ENCODE data around the gene PIEZO1.

PIEZO1 gene

DNA sequence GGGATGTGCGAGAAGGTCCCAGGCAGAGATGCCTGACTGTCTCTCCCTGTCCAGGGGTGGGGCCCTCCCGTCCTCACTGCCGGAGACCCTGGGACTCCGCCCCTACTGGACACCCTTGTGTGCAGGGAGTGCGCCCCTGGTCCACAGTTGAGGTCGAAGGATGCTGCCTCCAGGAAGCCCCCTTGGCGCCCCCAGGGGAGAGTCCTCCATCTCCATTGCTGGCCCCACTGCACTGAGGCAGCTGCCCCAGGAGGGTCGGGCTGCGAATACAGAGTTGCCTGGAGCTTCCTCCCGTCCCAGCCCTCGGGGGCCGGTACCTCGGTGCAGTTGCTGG, 52.1 kb downstream of the PIEZO1 start:
- DNase-seq, result no peak

GRCh38 chr16:88732172-88732960, 52.7 kb downstream of the PIEZO1 start:
- DNase-seq, result no peak

- DNase-seq, result no peak
These were observed 53.3 kb downstream of the PIEZO1 start for GRCh38 chr16:88731699-88732098.

DNA sequence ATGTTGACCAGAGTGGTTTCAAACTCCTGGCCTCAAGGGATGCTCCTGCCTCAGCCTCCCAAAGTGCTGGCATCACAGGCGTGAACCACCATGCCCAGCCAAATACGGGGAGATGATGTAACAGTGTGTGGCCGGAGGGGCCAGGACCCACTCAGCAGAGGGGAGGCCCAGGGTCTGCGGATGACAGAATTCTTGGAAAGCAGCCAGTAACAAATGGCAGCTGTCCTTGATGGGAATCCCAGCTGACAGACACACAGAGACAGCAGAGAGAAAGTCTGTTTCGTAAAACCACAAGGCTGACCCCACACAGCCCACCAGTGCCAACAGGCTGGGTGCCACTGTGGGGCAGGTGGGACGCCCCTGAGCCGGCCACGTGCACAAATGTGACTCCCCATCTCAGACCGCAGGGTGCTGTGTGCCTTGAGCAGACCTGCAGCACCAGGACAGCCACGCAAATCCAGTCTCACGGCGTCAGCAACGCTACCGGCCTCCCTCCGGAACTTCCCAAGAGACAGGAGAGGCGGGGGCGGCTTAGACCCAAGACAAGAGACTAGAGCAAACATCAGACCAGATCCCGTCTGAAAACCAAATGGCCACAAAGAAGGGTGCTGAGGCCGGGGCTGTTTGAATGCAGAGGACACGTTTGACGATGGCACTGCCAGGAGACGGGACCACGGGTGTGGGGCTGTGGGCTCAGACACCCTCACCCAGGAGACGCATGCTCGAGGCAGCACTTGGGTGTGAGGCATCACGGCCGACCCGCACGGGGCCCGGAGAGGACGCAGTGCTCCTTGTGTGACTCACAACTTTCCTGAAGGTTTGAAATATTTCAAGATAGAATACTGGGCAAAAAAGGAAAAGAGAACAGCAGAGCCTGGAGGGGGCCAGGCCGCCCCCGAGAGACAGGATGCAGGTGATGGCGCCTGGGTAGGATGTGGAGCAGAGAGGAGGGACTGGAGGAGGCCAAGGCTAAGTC, 54.1 kb downstream of the PIEZO1 start:
- no peak for DNase-seq

GRCh38 chr16:88727871-88728270, 57.1 kb downstream of the PIEZO1 start:
- DNase-seq, result no peak

DNA sequence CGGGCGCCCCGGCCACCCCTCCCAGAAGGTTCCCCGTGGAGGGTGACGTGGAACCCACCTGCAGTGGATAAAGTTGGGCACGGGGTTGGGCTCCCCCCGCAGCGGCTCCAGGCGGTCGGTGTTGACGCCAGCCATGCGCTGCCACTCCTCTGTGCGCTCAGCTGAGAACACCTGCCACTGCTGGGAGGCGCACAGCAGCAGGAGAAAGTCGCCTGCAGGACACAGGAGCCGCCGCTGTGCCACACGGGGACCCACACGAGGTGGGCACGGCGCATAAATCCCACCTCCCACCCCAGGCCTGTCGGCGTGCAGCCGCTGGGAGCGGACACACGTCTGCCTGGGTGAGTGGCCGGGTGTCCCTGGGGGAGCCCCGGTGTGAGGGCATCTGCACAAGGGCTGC, 58.0 kb downstream of the PIEZO1 start:
- DNase-seq, result no peak

- no peak for DNase-seq
These were observed 58.6 kb downstream of the PIEZO1 start for GRCh38 chr16:88726408-88726749.

GRCh38 chr16:88725609-88726407, 59.2 kb downstream of the PIEZO1 start:
- no peak for DNase-seq

DNA sequence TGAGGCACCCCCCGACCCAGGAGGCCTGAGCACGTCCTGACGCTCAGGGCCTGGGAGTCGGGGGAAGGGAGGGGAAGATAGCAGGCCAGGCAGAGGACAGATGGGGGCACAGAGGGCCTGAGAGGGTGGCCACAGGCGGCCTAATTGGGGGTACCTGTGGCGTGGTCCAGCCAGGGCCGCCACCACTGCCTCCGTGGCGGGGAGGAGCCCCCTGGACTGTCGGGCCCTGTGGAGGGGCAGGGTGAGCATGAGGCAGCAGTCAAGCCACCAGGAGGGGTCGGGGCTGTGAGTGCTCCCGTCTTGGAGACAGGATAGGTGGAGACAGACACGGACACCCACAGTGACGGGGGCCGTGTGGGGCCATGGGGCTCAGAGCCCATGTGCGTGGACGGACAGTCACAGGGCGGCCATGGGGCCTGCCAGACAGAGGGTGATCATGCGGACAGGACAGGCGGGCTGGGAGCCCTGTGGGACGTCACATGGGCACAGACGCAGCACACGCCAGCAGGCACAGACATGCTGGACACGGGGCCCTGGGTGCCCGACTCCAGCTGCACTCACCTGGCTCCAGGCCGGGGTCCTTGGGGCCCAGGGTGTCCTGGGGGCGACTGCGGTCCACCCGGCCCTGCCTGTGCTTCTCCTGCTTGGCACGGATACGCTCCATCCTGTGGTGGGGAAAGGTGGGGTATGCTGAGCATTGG, 60.0 kb downstream of the PIEZO1 start:
- DNase-seq, result no peak

DNA sequence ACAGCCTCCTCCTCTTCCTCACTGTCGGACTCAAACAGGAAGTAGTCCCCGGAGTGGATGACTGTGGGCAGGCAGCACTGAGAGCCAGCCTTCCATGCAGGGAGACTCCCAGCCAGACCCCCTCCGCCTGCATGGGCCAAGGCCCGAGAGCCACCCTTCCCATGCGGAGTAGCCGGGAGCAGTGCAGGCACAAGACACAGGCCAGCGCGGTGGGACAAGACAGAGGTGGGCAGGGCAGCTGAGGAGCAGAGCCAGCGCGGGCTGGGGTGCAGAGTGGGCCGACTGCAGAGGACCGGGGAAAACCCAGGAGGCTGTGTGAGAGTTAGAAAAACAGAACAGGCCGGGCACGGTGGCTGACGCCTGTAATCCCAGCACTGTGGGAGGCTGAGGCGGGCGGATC, 61.1 kb downstream of the PIEZO1 start:
- DNase-seq, result no peak

GRCh38 chr16:88723507-88723887, 61.5 kb downstream of the PIEZO1 start:
- no peak for DNase-seq

GRCh38 chr16:88722784-88723506, 62.1 kb downstream of the PIEZO1 start:
- no peak for DNase-seq

- DNase-seq, result no peak
These were observed 62.9 kb downstream of the PIEZO1 start for GRCh38 chr16:88721815-88722755.

DNA sequence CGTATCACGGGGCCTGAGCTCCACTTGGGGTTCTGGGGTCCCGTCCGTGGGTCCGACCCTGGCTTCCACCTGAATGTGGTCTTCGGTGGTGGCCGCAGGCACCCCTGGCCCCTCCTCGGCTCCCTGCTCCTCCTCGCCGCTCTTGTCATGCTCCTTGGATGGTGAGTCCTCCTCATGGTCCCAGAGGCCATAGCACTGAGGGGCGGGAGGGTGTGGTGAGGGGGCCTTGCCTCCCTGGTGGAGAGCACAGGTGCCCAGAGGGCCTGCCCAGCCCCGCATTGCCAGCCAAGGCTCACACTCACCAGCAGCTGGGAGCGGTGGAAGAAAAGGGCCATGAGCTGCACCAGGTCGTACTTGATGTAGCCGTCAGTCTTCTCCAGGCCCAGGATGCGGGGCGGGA, 63.8 kb downstream of the PIEZO1 start:
- no peak for DNase-seq

DNA sequence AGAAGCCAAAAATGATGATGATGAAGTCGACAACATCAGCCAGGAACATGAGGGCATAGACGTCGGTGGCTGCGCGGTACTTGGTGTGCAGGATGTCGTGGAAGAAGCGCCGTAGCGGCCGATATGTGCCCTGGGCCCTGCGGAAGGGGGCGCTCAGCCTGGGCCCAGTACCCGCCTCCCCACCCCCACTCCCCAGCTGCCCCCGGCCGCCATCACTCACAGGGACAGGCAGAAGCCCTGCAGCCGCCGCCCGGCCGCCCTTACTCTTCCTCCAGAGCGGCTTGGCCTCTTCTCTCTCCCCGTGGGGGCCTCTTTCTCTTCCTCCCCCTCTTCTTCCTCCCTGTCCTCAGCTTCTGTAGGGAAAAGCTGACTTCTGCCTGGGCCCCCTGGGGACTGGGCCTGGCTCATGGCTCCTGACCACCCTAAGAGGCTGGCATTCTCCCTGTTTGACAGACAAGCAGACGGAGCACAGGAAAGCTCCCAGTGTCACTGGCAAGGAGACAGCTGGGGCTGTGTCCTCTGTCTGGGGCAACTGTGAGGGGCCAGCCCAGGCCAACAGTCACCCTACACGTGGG, 64.5 kb downstream of the PIEZO1 start:
- no peak for DNase-seq

- DNase-seq, result no peak
These were observed 65.1 kb downstream of the PIEZO1 start for GRCh38 chr16:88719933-88720296.

- no peak for DNase-seq
These were observed 65.6 kb downstream of the PIEZO1 start for GRCh38 chr16:88719267-88719932.

GRCh38 chr16:88718178-88718577, 66.8 kb downstream of the PIEZO1 start:
- no peak for DNase-seq

DNA sequence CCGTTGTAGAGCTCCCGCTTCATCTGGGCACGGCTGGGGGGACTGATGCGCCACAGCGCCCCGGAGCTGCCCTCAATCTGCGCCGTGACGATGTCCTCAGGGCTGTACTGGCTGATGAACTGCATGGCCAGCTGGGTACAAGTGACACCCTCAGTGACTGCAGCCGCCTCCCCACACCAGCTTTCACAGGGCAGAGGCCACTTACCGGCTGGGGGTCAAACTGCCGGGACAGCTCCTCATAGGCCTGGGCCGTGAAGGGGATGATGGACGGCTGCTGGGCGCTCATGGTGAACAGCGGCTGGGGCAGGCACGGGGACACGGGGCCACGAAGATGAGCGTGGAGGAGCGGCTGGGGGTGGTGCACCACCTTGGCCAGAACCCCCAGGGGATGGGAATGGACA, 68.4 kb downstream of the PIEZO1 start:
- no peak for DNase-seq

- DNase-seq, result no peak
These were observed 68.8 kb downstream of the PIEZO1 start for GRCh38 chr16:88716201-88716600.
